ENCODE data around the gene L1TD1. TPM values are rescaled to one million over a fixed set of nuclear protein-coding genes. Genes with fewer than 3 reads are reported as not detected.
"Not testable (repeated sequence)": the region's sequence is repeated elsewhere in the genome, so short reads cannot be mapped to it uniquely, and the experiment has no call there.

Gene L1TD1, protein sequence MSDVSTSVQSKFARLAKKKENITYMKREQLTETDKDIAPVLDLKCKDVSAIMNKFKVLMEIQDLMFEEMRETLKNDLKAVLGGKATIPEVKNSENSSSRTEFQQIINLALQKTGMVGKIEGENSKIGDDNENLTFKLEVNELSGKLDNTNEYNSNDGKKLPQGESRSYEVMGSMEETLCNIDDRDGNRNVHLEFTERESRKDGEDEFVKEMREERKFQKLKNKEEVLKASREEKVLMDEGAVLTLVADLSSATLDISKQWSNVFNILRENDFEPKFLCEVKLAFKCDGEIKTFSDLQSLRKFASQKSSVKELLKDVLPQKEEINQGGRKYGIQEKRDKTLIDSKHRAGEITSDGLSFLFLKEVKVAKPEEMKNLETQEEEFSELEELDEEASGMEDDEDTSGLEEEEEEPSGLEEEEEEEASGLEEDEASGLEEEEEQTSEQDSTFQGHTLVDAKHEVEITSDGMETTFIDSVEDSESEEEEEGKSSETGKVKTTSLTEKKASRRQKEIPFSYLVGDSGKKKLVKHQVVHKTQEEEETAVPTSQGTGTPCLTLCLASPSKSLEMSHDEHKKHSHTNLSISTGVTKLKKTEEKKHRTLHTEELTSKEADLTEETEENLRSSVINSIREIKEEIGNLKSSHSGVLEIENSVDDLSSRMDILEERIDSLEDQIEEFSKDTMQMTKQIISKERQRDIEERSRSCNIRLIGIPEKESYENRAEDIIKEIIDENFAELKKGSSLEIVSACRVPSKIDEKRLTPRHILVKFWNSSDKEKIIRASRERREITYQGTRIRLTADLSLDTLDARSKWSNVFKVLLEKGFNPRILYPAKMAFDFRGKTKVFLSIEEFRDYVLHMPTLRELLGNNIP
- polyA plus RNA-seq = under 1 TPM; 0.03 to 0.12 (median 0.11) TPM

- 15 to 16% (median 15%) methylated on average over 50 to 55 of the region's 55 CpGs for WGBS, 3 donors
- H3K27ac ChIP-seq (ENCODE audit: low read depth, low read length) = no peak within 1 kb of the TSS
Observed at GRCh38 chr1:62194651-62195544, at the start of gene L1TD1. L1TD1 (plus strand) TSS chr1:62194849; CDS start chr1:62206629, 11,780 bp downstream.

GRCh38 chr1:62159940-62160348 lies 34.7 kb upstream of the L1TD1 start:
- H3K27ac ChIP-seq (ENCODE audit: low read depth, low read length) = no peak overlapping the region
- WGBS, 3 donors = 83 to 87% (median 86%) methylated on average over 6 of the region's 6 CpGs

DNA sequence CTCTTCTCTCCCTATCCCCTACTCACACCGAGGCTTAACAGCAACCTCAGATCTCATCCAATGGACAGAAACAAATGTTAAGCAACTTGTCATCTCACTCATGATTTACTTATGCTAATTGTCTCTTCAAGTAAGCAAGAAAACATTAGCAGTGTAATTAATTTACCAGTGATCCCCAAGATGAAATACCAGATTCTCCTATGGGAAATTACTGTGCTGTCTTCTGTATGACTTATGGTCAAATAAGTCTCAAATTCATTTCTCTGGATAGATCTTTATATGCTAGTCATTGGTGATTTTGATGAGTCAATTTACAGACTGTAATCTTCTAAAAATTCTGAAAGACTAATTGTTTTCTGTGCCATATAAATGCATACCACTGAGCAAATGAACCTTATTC lies 32.9 kb upstream of the L1TD1 start:
- H3K27ac ChIP-seq (ENCODE audit: low read depth, low read length) = no peak overlapping the region
- 77 to 95% (median 90%) methylated on average over 1 of the region's 1 CpG for WGBS, 3 donors

GRCh38 chr1:62170380-62170779 lies 24.3 kb upstream of the L1TD1 start:
- WGBS, 3 donors = 79 to 89% (median 79%) methylated on average over 10 of the region's 10 CpGs
- H3K27ac ChIP-seq (ENCODE audit: low read depth, low read length) = not testable (repeated sequence)

GRCh38 chr1:62175568-62176179 lies 19.0 kb upstream of the L1TD1 start:
- no peak overlapping the region for H3K27ac ChIP-seq (ENCODE audit: low read depth, low read length)
- WGBS, 3 donors = 49 to 52% (median 51%) methylated on average over 9 of the region's 9 CpGs

GRCh38 chr1:62176597-62177312 lies 17.9 kb upstream of the L1TD1 start:
- 88 to 94% (median 90%) methylated on average over 14 of the region's 14 CpGs for WGBS, 3 donors
- H3K27ac ChIP-seq (ENCODE audit: low read depth, low read length) = no peak overlapping the region

GRCh38 chr1:62177621-62178020 lies 17.0 kb upstream of the L1TD1 start:
- no peak overlapping the region for H3K27ac ChIP-seq (ENCODE audit: low read depth, low read length)
- 65 to 72% (median 72%) methylated on average over 1 of the region's 1 CpG for WGBS, 3 donors

DNA sequence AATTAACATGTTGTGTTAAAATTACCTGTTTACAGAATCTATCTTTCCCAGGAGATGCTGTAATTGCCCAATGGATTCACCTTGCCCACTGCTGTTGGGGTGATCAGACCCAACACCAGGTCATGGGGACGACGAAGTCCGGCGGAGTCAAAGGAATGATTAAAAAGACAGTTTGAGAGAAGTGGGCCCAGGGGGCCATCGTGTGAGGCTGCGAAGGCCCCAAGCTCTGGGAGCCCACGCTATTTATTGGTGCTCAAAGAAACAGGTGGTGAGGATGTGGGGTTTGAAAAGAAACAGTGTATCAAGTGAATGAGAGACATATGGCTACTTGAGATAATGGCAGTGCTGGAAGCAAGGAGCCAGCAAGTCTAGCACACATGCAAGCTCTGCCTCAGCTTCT lies 16.3 kb upstream of the L1TD1 start:
- no peak overlapping the region for H3K27ac ChIP-seq (ENCODE audit: low read depth, low read length)
- 93 to 94% (median 94%) methylated on average over 7 of the region's 7 CpGs for WGBS, 3 donors

GRCh38 chr1:62180054-62180453 lies 14.6 kb upstream of the L1TD1 start:
- 70 to 82% (median 81%) methylated on average over 4 of the region's 4 CpGs for WGBS, 3 donors
- not testable (repeated sequence) for H3K27ac ChIP-seq (ENCODE audit: low read depth, low read length)

DNA sequence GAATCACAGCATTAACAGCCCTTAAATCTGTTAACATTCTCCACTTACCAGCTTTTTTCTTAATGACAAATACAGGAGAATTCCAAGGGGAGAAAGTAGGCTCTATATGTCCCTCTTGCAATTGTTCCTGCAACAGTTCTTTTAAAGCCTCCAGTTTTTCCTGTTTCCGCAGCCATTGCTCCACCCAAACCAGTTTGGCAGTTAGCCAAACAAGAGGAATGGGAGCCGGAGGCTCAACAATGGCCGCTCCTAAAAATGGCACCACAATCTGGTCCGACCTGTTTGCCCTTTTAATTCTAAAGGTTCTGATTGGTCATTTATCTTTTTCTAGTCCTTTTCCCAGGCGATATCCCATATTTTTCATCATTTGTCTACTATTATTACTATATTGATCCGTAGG lies 14.0 kb upstream of the L1TD1 start:
- 46 to 72% (median 60%) methylated on average over 6 of the region's 6 CpGs for WGBS, 3 donors
- H3K27ac ChIP-seq (ENCODE audit: low read depth, low read length) = no peak overlapping the region

DNA sequence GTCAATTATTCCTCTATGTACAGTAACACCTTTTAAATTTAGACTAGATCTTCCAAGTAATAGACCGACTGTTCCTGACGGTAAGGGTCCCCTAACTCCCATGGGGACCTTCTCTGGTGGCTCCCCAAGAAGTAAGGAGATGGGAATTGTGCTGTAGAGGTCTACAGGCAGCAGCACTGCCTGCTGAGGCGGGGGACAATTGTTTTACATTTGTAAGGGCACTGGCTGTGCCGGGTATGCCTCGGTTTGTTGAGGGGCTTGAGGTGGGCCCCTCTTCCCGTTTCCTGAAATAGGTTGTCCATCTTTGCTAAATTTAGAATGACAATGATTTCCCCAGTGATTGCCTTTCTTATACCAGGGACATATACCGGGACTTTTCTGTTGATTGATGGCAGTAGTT lies 13.1 kb upstream of the L1TD1 start:
- WGBS, 3 donors = 79 to 83% (median 80%) methylated on average over 7 of the region's 7 CpGs

GRCh38 chr1:62182157-62182556 lies 12.5 kb upstream of the L1TD1 start:
- 63 to 68% (median 65%) methylated on average over 8 of the region's 8 CpGs for WGBS, 3 donors

More for the DNA sequence above, 13.1 kb upstream of the L1TD1 start:
- H3K27ac ChIP-seq (ENCODE audit: low read depth, low read length) = no peak overlapping the region

GRCh38 chr1:62183164-62184020 lies 11.3 kb upstream of the L1TD1 start:
- WGBS, 3 donors = 72 to 76% (median 76%) methylated on average over 11 of the region's 11 CpGs

More at GRCh38 chr1:62182157-62182556, 12.5 kb upstream of the L1TD1 start:
- H3K27ac ChIP-seq (ENCODE audit: low read depth, low read length) = not testable (repeated sequence)

DNA sequence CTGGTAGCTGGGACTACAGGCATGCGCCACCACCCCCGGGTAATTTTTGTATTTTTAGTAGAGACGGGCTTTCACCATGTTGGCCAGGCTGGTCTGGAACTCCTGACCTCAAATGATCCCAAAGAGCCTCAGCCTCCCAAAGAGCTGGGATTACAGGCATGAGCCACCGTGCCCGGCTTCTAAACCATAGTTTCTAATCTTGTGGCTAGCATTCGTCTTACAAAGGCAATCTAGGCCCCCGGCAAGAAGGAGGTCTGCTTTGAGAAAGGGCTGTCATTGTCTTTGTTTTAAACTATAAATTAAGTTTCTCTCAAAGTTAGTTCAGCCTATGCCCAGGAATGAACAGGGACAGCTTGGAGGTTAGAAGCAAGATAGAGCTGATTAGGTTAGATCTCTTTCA lies 10.3 kb upstream of the L1TD1 start:
- WGBS, 3 donors = 87 to 93% (median 89%) methylated on average over 7 of the region's 7 CpGs
- no peak overlapping the region for H3K27ac ChIP-seq (ENCODE audit: low read depth, low read length)

More at GRCh38 chr1:62183164-62184020, 11.3 kb upstream of the L1TD1 start:
- H3K27ac ChIP-seq (ENCODE audit: low read depth, low read length) = not testable (repeated sequence)

DNA sequence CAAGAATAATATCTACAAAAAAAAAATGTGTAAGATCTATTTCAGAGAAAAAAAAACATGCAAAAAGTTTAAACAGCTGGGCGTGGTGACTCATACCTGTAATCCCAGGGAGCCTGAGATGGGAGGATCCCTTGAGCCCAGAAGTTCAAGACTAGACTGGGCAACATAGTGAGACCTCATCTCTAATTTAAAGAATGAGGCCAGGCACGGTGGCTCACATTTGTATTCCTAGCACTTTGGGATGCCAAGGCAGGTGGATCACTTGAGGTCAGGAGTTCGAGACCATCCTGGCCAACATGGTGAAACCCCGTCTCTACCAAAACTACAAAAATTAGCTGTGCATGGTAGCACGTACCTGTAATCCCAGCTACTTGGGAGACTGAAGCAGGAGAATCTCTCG lies 9.4 kb upstream of the L1TD1 start:
- WGBS, 3 donors = 92 to 94% (median 93%) methylated on average over 6 of the region's 6 CpGs
- not testable (repeated sequence) for H3K27ac ChIP-seq (ENCODE audit: low read depth, low read length)

DNA sequence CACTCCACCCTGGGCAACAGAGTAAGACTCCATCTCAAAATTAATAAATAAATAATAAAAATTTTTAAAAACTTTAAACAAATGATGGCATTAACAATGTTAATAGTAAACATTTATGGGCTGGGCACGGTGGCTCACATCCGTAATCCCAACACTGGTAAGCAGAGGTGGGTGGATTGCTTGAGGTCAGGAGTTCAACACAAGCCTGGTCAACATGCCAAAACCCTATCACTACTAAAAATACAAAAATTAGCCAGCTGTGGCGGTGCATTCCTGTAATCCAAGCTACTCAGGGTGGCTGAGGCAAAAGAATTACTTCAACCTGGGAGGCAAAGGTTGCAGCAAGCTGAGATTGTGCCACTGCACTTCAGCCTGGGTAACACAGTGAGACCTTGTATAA lies 9.0 kb upstream of the L1TD1 start:
- WGBS, 3 donors = 81 to 85% (median 82%) methylated on average over 3 of the region's 3 CpGs
- H3K27ac ChIP-seq (ENCODE audit: low read depth, low read length) = no peak overlapping the region
